HG02852 (cell line): ENCODE results near the gene NRG2.
A peak's percentile ranks its signal among the peaks of the same experiment; 100 is the strongest.

Source experiments
- ATAC-seq: cut with Tn5 transposase; IDR thresholded peaks from one replicate; pipeline ENCODE4 v1.9.1; 2021; ENCODE audit warnings: mild to moderate bottlenecking, moderate library complexity; ENCODE audit not compliant: unreplicated experiment

Gene NRG2

GRCh38 chr5:139864716-139865483, 178.2 kb downstream of the NRG2 start:
- no peak for ATAC-seq

DNA sequence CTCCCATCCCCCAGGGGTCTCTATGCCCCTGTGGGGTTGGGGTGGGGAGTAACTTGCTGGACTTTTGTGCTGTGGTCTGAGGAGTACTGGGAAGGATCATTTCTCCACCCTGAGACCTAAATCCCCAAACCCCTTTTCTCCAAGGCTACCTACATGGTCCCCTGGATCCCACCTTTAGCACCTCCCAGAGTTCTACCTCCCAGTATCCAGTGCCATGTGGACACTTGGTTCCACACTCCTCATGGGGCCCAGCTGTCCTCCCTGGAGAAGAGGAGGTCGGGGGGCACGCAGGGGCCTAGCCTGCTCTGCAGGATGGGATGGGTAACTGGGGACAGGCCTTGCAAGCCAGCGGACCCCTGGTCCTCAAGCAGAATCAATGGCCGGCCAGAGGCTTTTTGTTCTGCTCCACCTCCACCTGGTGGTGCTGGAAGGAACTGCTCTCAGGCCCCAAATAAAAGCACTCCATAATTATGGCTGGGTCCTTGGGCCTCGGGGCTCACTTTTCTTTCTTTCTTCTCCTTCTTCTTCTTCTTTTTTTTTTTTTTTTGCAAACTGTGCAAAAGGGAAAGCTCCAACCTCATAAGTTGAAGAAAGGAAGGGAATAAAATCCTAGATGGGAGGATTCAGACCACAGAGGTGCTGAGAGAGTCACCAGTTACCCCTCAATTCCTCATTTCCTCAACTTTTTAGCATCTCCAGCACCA, 179.1 kb downstream of the NRG2 start:
- ATAC-seq = no peak

DNA sequence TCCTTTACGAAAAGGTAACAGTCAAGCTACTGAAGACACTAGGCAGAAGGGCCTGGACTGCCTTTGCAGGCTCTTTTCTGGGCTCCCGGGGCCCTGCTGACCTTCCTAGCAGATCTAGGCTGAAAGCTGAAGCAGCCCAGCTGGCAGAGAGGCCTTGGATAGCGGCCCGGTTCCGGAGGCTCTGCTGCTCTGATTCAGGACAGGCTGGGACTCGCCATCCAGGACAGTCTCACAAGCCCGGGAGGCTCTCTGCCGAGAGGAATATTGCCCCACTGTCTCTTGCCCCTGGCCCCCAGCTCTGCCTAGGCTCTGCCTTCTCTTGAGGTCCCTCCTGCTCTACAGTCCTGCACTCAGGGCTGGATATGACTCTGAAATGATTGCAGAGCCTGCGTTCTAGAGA, 179.7 kb downstream of the NRG2 start:
- ATAC-seq = no peak

DNA sequence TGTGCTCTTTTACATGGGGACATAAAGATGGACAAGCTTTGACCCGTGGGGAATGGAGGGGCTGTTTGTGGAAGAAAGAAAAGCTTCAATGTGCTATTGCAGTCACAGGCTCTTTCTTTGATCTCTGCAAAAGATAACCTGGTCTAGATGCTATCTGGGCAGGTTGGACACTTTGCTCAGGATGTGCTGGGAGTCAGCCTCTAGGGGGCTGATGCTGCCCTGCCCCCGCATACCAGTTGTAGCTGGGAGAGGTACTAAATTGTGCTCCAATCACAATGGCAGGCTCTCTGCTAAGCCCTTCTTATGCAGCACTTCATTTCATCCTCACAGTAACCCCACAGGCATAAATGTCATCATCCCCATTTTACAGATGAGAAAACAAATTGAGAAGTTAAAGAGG, 180.3 kb downstream of the NRG2 start:
- no peak for ATAC-seq

DNA sequence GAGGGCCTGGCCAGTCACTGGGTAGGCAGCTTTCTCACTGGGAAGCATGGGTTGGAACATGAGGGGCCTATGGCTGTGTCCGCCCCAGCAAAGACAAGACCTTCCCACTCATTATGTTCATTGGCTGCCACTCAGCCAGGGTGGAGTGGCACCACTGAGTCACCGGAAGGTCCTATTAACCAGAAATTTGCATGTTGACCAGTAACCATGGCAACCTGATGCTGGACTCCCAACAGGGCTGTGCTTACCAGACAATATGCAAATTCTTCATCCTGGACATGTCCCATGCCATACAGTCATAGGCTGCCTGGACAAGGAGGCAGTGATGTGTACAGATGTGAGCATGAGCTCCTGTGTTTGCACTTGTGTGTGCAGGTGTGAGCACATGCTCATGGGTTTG, 180.8 kb downstream of the NRG2 start:
- ATAC-seq = no peak

DNA sequence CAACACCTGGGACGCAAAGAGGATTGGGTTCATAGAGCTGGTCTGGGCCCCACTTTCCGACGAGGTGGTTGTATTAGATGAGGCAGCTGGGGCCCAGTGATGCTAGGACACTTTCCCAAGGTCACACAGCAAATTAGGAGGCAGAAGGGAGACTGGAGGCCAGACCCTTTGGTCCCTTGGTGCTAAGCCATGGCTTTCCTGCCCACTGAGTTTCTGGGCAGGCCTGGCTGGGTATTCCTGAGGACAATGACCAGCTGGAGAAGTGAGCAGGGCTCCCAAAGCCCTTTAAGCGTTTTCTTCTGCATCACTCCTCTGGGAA, 181.3 kb downstream of the NRG2 start:
- no peak for ATAC-seq

DNA sequence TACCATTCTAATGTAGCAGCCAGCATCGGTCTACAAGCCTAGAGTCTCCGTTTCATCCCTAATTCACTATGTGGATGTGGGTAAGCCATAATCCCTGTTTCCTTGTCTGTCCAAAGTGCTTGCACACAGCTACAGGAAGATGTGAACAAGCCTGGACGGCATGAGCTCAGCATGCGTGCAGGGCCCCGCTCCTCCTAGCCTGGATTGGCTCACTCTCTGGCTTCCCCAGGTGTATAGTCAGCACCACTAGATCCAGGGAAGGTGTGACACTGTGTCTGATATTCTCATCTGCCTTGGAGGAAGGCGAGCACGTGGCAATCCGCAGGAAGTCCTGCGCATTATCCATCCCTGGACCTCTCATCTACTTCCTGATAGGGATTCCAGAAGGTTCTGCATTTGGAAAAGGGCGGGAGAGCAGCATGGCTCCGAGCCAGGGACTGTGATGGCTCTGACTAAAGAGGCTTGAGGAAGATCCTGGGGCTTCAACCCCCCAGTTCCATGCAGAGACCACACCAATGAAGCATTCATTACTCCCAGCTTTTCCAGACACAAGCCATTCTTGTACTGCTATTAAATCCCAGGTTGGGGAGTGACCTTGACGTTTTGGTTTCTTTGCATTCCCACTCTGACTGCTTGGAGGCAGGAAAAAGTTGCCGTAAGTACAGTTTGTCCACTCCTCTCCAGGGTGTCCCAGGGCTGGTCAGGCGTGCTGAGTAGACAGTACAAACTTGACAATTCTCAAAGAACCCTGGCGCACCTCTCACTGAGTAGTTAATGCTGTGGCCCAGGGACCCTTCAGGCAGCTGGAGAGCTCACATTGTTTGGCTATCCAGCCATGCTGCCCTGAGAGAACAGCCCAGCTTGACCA, 181.8 kb downstream of the NRG2 start:
- ATAC-seq = no peak

DNA sequence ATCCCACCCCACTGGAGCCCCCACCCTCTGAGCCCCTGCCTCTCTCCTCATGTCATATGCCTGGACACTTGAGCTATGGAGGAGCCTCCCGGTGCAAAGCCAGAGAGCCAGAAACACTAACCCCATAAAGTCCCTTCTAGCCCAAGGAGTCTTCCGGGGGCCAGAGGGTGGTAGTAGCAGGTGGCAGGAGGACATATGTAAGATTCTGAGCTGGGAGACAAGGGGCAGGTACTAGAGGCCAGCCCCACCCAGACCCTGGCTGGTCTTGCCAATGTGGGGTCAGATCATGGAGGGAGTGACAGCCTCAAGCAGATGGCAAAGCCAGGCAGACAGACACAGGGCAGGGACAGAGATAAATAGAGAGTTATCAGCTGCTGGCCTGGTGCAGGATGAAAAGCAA, 184.1 kb downstream of the NRG2 start:
- no peak for ATAC-seq

GRCh38 chr5:139856714-139857113, 186.4 kb downstream of the NRG2 start:
- ATAC-seq = no peak

DNA sequence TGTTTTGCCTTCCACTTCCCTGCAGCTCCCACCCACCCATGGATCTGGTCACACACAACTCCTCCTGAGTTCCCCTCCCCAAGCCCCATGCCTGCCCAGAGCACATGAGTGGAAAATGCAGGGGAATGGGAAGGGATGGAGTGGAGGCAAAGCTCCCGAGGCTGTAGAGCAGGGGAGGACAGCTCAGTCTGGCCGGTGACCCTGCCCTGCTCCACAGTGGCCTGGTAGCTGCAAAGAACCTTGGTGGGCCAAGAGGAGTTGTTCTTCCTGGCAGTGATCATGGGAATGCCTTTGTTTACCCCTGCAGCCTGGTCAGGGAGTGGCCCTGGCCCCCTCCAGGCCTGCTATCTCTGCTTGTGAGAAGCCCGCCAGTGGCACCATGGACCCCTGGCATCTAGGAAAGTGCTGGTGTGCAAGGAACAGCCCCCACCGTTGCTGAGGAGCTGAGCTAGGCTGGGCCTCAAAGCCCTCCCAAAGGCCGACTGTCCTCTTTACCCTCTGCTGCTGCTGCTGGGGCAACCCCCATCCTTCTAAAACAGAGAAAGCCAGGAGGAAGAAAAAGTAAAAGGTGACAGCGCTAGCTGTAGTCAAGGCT, 187.1 kb downstream of the NRG2 start:
- no peak for ATAC-seq

- no peak for ATAC-seq
Measured at GRCh38 chr5:139855451-139855850, 187.6 kb downstream of the NRG2 start.

DNA sequence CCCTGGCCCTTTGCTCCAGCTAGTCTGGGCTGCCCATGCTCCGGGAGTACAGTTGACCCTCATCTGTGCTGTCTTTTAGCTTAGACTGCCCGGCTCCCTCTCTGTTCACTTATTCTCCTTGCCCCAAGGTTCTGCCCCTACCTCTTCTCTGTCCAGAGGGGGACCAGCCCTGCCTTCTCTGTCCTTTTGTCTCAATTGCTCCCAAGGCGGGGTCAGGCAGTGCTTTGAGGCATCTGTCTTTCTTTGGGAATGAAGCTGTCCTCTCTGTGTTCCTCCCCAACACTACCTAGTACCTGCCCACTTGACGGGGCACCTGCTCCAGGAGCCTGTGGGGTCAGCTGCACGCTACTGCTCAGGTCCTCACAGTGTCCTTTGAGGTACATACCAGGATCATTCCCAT, 188.1 kb downstream of the NRG2 start:
- no peak for ATAC-seq

- no peak for ATAC-seq
Measured at GRCh38 chr5:139854029-139854605, 189.0 kb downstream of the NRG2 start.

DNA sequence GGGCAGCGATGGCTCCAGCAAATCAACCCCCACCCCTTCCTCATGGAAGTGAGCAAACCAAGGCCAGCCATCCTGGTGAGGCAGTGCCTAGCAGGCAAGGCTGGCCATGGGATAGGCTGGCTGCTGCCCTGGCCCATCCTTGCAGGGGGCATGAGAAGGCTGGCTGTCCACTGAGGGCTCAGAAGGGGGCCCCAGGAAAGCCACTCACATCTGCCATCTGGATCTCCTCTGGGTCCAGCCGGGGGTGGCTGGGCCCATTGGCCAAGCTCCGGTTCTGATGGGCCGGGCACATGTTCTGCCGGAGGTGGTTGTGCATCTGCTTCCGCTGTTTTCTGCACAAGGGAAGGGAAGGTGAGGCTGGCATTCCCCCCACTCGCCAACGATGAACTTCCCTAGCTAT, 190.4 kb downstream of the NRG2 start:
- no peak for ATAC-seq

- ATAC-seq = no peak
Measured at GRCh38 chr5:139851558-139851957, 191.5 kb downstream of the NRG2 start.

- no peak for ATAC-seq
Measured at GRCh38 chr5:139850423-139851016, 192.6 kb downstream of the NRG2 start.

DNA sequence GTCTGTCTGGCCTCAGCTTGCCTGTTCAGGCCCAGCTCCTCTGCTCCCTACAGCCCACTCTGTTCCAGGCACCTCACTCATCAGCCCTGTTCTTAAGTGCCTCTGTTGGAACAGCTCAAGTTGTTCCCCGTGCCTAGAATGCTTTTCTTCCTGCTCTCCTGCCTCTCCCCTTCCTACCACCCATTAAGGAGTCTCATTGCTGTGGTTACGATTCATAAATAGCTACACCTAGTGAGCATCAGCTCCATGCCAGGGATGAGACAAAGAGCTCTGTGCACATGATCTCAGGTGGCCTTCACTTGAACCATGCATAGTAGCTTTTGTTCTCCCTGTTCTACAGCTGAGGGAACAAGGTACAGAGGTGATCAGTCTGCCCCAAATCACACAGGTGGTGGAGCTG, 193.2 kb downstream of the NRG2 start:
- ATAC-seq = no peak

GRCh38 chr5:139849501-139849900, 193.6 kb downstream of the NRG2 start:
- no peak for ATAC-seq

GRCh38 chr5:139848508-139849100, 194.5 kb downstream of the NRG2 start:
- ATAC-seq = no peak

DNA sequence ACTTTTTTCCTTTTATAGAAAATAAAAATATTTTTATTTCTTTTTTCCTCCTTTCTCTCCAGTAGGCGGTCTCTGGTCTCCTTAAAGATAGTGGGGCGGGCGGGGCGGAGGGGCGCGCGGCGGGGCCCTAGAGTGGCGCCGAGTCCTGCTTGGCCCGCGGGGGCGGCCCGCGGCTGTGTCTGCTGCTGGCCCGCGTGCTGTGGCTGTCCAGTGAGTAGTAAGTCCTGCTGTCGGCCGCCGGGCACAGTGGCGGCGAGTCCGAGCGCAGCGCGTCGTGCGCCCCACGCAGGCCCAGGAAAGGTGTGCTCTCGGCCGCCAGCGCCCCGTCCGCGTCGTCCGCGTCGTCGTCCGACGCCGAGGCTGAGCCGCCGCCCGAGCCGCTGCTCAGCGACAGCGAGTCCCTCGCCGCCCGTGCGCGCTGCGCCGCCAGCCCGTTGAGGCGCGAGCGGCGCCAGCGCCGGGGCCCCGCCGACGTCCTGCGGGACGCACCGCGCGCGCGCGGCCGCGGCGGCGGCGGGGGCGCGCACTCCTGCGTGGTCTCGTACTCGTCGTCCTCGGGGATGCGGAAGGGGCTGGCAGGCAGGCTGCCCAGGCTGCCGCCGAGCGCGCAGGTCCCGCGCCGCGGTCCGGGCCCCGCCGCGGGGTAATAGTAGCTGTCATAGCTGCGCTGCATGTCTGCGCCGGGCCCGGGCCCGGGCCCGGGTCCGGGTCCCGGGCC, 195.2 kb downstream of the NRG2 start:
- ATAC-seq = peak; percentile 74
